Naive thymus-derived CD4-positive, alpha-beta T cell (primary cell): Measurements from ENCODE around the gene STK32C. TPM values are rescaled to one million over a fixed set of nuclear protein-coding genes. Genes with fewer than 3 reads are reported as not detected.

Source experiments
- ATAC-seq: fragments of 150-1000 bp; cut with Tn5 transposase; 2 replicates; pipeline ENCODE4 v1.10.0; 2021; ENCODE audit warnings: mild to moderate bottlenecking, moderate library complexity
- CTCF ChIA-PET: fragments of 350-600 bp; sonication (Branson Sonifier 250); formaldehyde crosslinking; loops from one replicate; lab custom pipeline; 2021; ENCODE audit warnings: antibody characterized with exemption; lab: Charles Lee
- POLR2A ChIA-PET: fragments of 350-600 bp; sonication (Branson Sonifier 250); formaldehyde crosslinking; loops from one replicate; lab custom pipeline; 2021; ENCODE audit warnings: antibody characterized with exemption, inconsistent platforms; lab: Charles Lee
- DNase-seq, 9 donors: peaks; one replicate each; pipeline versions ENCODE4 v3.0.0 to v3.0.0-alpha.2; 2020 to 2022; ENCODE audit warnings: mixed read lengths in 1 of 9
- H3K27ac ChIP-seq: one replicate; pipeline ENCODE4 v1.7.0; 2013; ENCODE audit warnings: mild to moderate bottlenecking, low read depth, low read length, moderate library complexity
- H3K27me3 ChIP-seq, 2 donors: one replicate each; pipeline ENCODE4 v1.7.0; 2013; ENCODE audit warnings: low read length in 2 of 2, mild to moderate bottlenecking in 2 of 2, moderate library complexity in 2 of 2; ENCODE audit not compliant: control insufficient read depth in 2 of 2, insufficient read depth in 2 of 2
- H3K36me3 ChIP-seq, 3 experiments: 1 replicate in 2 of 3; 2 replicates in 1 of 3; pipeline ENCODE4 v1.7.0; 2013; ENCODE audit warnings: low read length in 3 of 3, mild to moderate bottlenecking in 3 of 3, moderate library complexity in 1 of 3; ENCODE audit not compliant: insufficient read depth in 3 of 3, control insufficient read depth in 2 of 3
- H3K4me1 ChIP-seq, 2 donors: one replicate each; pipeline ENCODE4 v1.7.0; 2013; ENCODE audit warnings: low read length in 2 of 2, mild to moderate bottlenecking in 2 of 2, moderate library complexity in 1 of 2; ENCODE audit not compliant: control insufficient read depth in 2 of 2, insufficient read depth in 2 of 2
- H3K4me3 ChIP-seq: 2 replicates; pipeline ENCODE4 v1.7.0; 2013; ENCODE audit warnings: mild to moderate bottlenecking, low read length
- H3K9me3 ChIP-seq, 3 experiments: 1 replicate in 2 of 3; 2 replicates in 1 of 3; pipeline ENCODE4 v1.7.0; 2013; ENCODE audit warnings: low read length in 3 of 3; ENCODE audit not compliant: control insufficient read depth in 2 of 3
- H3K27ac Mint-ChIP-seq, 9 donors: one replicate each; pipeline ENCODE4 v1.8.0; 2020 to 2022; ENCODE audit warnings: mixed read lengths in 9 of 9, mild to moderate bottlenecking in 8 of 9, moderate library complexity in 5 of 9, inconsistent platforms in 2 of 9
- H3K27me3 Mint-ChIP-seq, 5 donors: one replicate each; pipeline ENCODE4 v1.8.0; 2021 to 2022; ENCODE audit warnings: mixed read lengths in 5 of 5, mild to moderate bottlenecking in 1 of 5
- H3K36me3 Mint-ChIP-seq, 5 donors: one replicate each; pipeline ENCODE4 v1.8.0; 2020 to 2022; ENCODE audit warnings: mixed read lengths in 5 of 5, mild to moderate bottlenecking in 3 of 5, inconsistent platforms in 1 of 5
- H3K4me1 Mint-ChIP-seq, 7 donors: one replicate each; pipeline ENCODE4 v1.8.0; 2020 to 2022; ENCODE audit warnings: mixed read lengths in 7 of 7, mild to moderate bottlenecking in 3 of 7, inconsistent platforms in 1 of 7
- H3K4me3 Mint-ChIP-seq, 10 donors: one replicate each; pipeline ENCODE4 v1.8.0; 2020 to 2022; ENCODE audit warnings: mild to moderate bottlenecking in 10 of 10, mixed read lengths in 10 of 10, moderate library complexity in 6 of 10, inconsistent platforms in 2 of 10
- H3K9me3 Mint-ChIP-seq, 11 donors: one replicate each; pipeline ENCODE4 v1.8.0; 2020 to 2022; ENCODE audit warnings: mixed read lengths in 11 of 11, mild to moderate bottlenecking in 4 of 11, inconsistent platforms in 1 of 11, moderate library complexity in 1 of 11
- intact Hi-C, 2 donors: fragments of 100-400 bp; cut with micrococcal nuclease; formaldehyde crosslinking; loops; one replicate each; pipeline ENCODE4 v1.15.1; 2023
- polyA plus RNA-seq, 2 donors: library from polyadenylated mRNA; unstranded; fragments of 300-500 nt; fragmentation: Illumina TruSeq; gene quantifications; one replicate each; pipeline ENCODE4 v1.2.3, GENCODE V29; 2021
- total RNA-seq, 6 experiments: library from RNA in 5 of 6; stranded (reverse) in 5 of 6; gene quantifications; 1 replicate in 5 of 6; 2 replicates in 1 of 6; pipeline ENCODE4 v1.2.3 and lab custom pipeline; 2021 to 2026

Gene STK32C
- total and polyA plus RNA-seq, 7 experiments from 2014 or later: 4.6 to 19.4 (median 11.8) TPM

- DNase-seq: no peak
- H3K27me3 Mint-ChIP-seq: no peaks in the 10 kb centered on the region
- H3K27ac Mint-ChIP-seq: no peak overlapping the region
- H3K4me1 Mint-ChIP-seq: no peaks in the 10 kb centered on the region
- no peaks in the 10 kb centered on the region for H3K9me3 Mint-ChIP-seq
- H3K36me3 Mint-ChIP-seq: peaks cover 0 to 2% (median 0%) of the 10 kb centered on the region in 5 donors
- ChIA-PET POLR2A (no interaction called here), CTCF (no interaction called here)
- ATAC-seq: no peak
- H3K27ac ChIP-seq: no peak overlapping the region
- H3K4me3 Mint-ChIP-seq: peak overlapping the region in 1 of 10 donors; percentile 6
- no peaks in the 10 kb centered on the region for H3K9me3 ChIP-seq
- intact Hi-C loops: no loop called here
- peaks cover 0 to 12% (median 0%) of the 10 kb centered on the region in 3 experiments for H3K36me3 ChIP-seq
- H3K27me3 ChIP-seq: no peaks in the 10 kb centered on the region
- H3K4me3 ChIP-seq: no peak overlapping the region
- H3K4me1 ChIP-seq: no peaks in the 10 kb centered on the region
These were observed 109.2 kb downstream of the STK32C start for GRCh38 chr10:132198381-132199181.

GRCh38 chr10:132198068-132198370 lies 109.7 kb downstream of the STK32C start:
- ATAC-seq: no peak
- H3K27ac ChIP-seq: no peak overlapping the region
- Mint-ChIP-seq H3K36me3 (peaks cover 0 to 2% (median under 1%) of the 10 kb centered on the region in 5 donors), H3K9me3 (no peaks in the 10 kb centered on the region), H3K27me3 (no peaks in the 10 kb centered on the region), H3K27ac (no peak overlapping the region), H3K4me1 (no peaks in the 10 kb centered on the region), H3K4me3 (no peak overlapping the region)
- H3K4me1 ChIP-seq: no peaks in the 10 kb centered on the region
- intact Hi-C loops: no loop called here
- H3K36me3 ChIP-seq: peaks cover 0 to 12% (median 0%) of the 10 kb centered on the region in 3 experiments
- H3K27me3 ChIP-seq: no peaks in the 10 kb centered on the region
- ChIA-PET POLR2A (no interaction called here), CTCF (no interaction called here)
- no peaks in the 10 kb centered on the region for H3K9me3 ChIP-seq
- no peak overlapping the region for H3K4me3 ChIP-seq
- DNase-seq: no peak

- H3K9me3 Mint-ChIP-seq: no peaks in the 10 kb centered on the region
- H3K4me3 Mint-ChIP-seq: no peak overlapping the region
- H3K36me3 ChIP-seq: peaks cover 0 to 15% (median 0%) of the 10 kb centered on the region in 3 experiments
- H3K4me1 ChIP-seq: no peaks in the 10 kb centered on the region
- peaks cover 0 to 6% (median 3%) of the 10 kb centered on the region in 5 donors for H3K36me3 Mint-ChIP-seq
- H3K27me3 Mint-ChIP-seq: no peaks in the 10 kb centered on the region
- H3K27me3 ChIP-seq: no peaks in the 10 kb centered on the region
- no peak overlapping the region for H3K4me3 ChIP-seq
- no peak for ATAC-seq
- no peaks in the 10 kb centered on the region for H3K4me1 Mint-ChIP-seq
- ChIA-PET POLR2A (no interaction called here), CTCF (no interaction called here)
- H3K9me3 ChIP-seq: no peaks in the 10 kb centered on the region
- H3K27ac ChIP-seq: no peak overlapping the region
- H3K27ac Mint-ChIP-seq: peak overlapping the region in 1 of 9 donors; percentile 16
- no peak for DNase-seq
- intact Hi-C loops: no loop called here
These were observed 110.3 kb downstream of the STK32C start for GRCh38 chr10:132197271-132198067.

- Histone ChIP-seq H3K9me3 (no peaks in the 10 kb centered on the region), H3K27ac (no peak overlapping the region), H3K4me1 (no peaks in the 10 kb centered on the region), H3K36me3 (peaks cover 0 to 17% (median 0%) of the 10 kb centered on the region in 3 experiments), H3K27me3 (no peaks in the 10 kb centered on the region), H3K4me3 (no peak overlapping the region)
- Mint-ChIP-seq H3K27me3 (no peaks in the 10 kb centered on the region), H3K4me3 (no peak overlapping the region), H3K27ac (no peak overlapping the region), H3K9me3 (no peaks in the 10 kb centered on the region), H3K4me1 (no peaks in the 10 kb centered on the region), H3K36me3 (peaks cover 0 to 6% (median 3%) of the 10 kb centered on the region in 5 donors)
- no peak for ATAC-seq
- ChIA-PET CTCF (no interaction called here), POLR2A (no interaction called here)
- no peak for DNase-seq
- intact Hi-C loops: no loop called here
These were observed 111.3 kb downstream of the STK32C start for GRCh38 chr10:132196178-132197113.

- H3K4me3 ChIP-seq: no peak overlapping the region
- Mint-ChIP-seq H3K4me1 (no peaks in the 10 kb centered on the region), H3K4me3 (no peak overlapping the region), H3K27ac (no peak overlapping the region), H3K36me3 (peaks cover 0 to 9% (median 3%) of the 10 kb centered on the region in 5 donors), H3K9me3 (no peaks in the 10 kb centered on the region), H3K27me3 (no peaks in the 10 kb centered on the region)
- intact Hi-C loops: no loop called here
- H3K27me3 ChIP-seq: no peaks in the 10 kb centered on the region
- no peak overlapping the region for H3K27ac ChIP-seq
- DNase-seq: no peak
- no peaks in the 10 kb centered on the region for H3K4me1 ChIP-seq
- ChIA-PET POLR2A (no interaction called here), CTCF (no interaction called here)
- H3K9me3 ChIP-seq: no peaks in the 10 kb centered on the region
- H3K36me3 ChIP-seq: peaks cover 0 to 10% (median 0%) of the 10 kb centered on the region in 3 experiments
- ATAC-seq: no peak
These were observed 112.2 kb downstream of the STK32C start for GRCh38 chr10:132195366-132196075.

- Mint-ChIP-seq H3K36me3 (peaks cover 0 to 13% (median 3%) of the 10 kb centered on the region in 5 donors), H3K27me3 (peaks cover 0 to under 1% (median under 1%) of the 10 kb centered on the region in 5 donors), H3K9me3 (no peaks in the 10 kb centered on the region), H3K27ac (peak overlapping the region in 1 of 9 donors; percentile 19), H3K4me1 (peaks cover 0 to 6% (median 0%) of the 10 kb centered on the region in 7 donors), H3K4me3 (no peak overlapping the region)
- Histone ChIP-seq H3K27ac (no peak overlapping the region), H3K4me1 (no peaks in the 10 kb centered on the region), H3K36me3 (peaks cover 0 to 7% (median 0%) of the 10 kb centered on the region in 3 experiments), H3K27me3 (no peaks in the 10 kb centered on the region), H3K9me3 (no peaks in the 10 kb centered on the region), H3K4me3 (no peak overlapping the region)
- DNase-seq (no peak), ATAC-seq (no peak)
- CTCF ChIA-PET: no interaction called here
- intact Hi-C loops: no loop called here
- POLR2A ChIA-PET: no interaction called here
These were observed 113.0 kb downstream of the STK32C start for GRCh38 chr10:132194726-132195125.
